Measurements from ENCODE around the gene CAMKMT.

CAMKMT gene

DNA sequence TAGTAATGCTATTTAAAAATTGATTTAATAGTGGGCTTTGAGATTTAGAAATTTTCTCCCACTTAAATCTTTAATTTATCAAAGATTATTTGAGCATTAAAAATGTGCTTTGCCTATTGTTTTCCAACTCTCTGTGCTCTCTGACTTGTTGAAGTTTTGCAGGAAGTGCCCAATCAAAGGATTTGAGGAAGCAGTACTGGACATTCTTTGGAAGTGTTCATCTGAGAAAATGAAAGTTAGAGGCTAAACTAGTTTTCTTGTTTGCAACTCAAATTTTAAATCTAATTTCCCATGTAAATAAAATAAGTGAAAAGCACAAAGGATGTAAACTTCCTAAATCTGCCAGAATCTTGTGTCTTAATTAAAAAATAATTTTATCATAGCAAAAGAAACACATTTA lies 89.1 kb downstream of the CAMKMT start:
- Histone ChIP-seq H3K27ac (no peak overlapping the region), H3K36me3 (replicated peaks) (no peaks in the 10 kb centered on the region), H3K27me3 (replicated peaks) (no peaks in the 10 kb centered on the region), H3K4me3 (ENCODE audit: low read depth, low read length) (no peak overlapping the region)
- DNase-seq, result no peak
- TF ChIP-seq CTCF (IDR thresholded peaks at IDR 0.05; ENCODE audit: low read depth, low read length, missing control alignments), result no peak
- in situ Hi-C loops (cut with HindIII; ENCODE audit: low pct_ligation_motif_present, low sequenced_read_pairs), result no loop called here

DNA sequence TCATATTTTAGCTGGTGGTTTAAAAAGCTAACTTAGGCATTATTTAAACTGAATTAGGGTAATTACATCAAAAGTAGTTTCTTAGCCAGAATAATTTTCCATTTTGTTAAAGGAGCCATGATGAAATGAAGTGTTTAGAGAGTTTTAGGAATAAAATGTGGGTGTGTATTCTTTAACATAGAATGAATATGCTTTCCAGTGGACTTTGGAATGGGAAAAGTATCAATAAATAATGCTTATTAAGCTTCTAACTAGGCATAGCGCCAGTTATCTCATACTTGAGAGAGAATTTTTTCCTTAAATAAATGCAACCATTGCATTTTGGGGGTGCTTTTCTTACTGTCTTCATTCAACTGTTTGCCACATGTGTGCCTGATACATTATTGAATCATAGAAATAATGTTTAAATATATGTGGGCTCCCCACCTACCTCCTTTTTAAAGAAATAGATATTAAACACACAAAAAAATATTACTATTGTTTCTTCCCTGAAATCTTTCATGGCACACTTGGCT lies 90.4 kb downstream of the CAMKMT start:
- in situ Hi-C loops (cut with HindIII; ENCODE audit: low pct_ligation_motif_present, low sequenced_read_pairs), result no loop called here

GRCh38 chr2:44453259-44453658 lies 91.5 kb downstream of the CAMKMT start:
- in situ Hi-C loops (cut with HindIII; ENCODE audit: low pct_ligation_motif_present, low sequenced_read_pairs), result no loop called here
- TF ChIP-seq CTCF (IDR thresholded peaks at IDR 0.05; ENCODE audit: low read depth, low read length, missing control alignments), result no peak
- Histone ChIP-seq H3K36me3 (replicated peaks) (no peaks in the 10 kb centered on the region), H3K27me3 (replicated peaks) (no peaks in the 10 kb centered on the region), H3K27ac (no peak overlapping the region), H3K4me3 (ENCODE audit: low read depth, low read length) (no peak overlapping the region)
- DNase-seq, result no peak

More for the DNA sequence above, 90.4 kb downstream of the CAMKMT start:
- Histone ChIP-seq H3K27ac (no peak overlapping the region), H3K27me3 (replicated peaks) (no peaks in the 10 kb centered on the region), H3K4me3 (ENCODE audit: low read depth, low read length) (no peak overlapping the region), H3K36me3 (replicated peaks) (no peaks in the 10 kb centered on the region)
- TF ChIP-seq CTCF (IDR thresholded peaks at IDR 0.05; ENCODE audit: low read depth, low read length, missing control alignments), result no peak
- DNase-seq, result no peak

- H3K27me3 ChIP-seq (replicated peaks), result no peaks in the 10 kb centered on the region
- in situ Hi-C loops (cut with HindIII; ENCODE audit: low pct_ligation_motif_present, low sequenced_read_pairs), result no loop called here
- no peak overlapping the region for H3K27ac ChIP-seq
- no peaks in the 10 kb centered on the region for H3K36me3 ChIP-seq (replicated peaks)
- H3K4me3 ChIP-seq (ENCODE audit: low read depth, low read length), result no peak overlapping the region
- TF ChIP-seq CTCF (IDR thresholded peaks at IDR 0.05; ENCODE audit: low read depth, low read length, missing control alignments), result no peak
- no peak for DNase-seq
Measured at GRCh38 chr2:44455877-44456276, 94.1 kb downstream of the CAMKMT start.

DNA sequence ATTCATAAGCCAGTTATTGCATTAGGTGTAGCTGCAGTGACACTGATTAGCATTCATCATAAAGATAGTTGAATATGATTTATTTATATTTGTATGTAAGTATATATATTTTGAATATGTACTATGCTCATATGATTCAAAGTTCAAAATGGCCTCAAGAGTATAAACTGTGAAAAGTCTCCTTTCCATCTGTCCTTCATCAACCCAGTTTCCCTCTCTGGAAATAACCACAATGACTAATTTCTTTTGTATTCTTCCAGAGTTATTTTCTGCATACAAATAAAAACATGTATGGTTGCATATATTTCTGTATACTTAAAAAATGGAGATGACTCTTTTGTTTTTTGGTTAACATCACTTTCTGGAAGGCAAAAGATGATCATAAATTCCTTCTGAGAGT lies 95.2 kb downstream of the CAMKMT start:
- TF ChIP-seq CTCF (IDR thresholded peaks at IDR 0.05; ENCODE audit: low read depth, low read length, missing control alignments), result no peak
- DNase-seq, result no peak
- Histone ChIP-seq H3K4me3 (ENCODE audit: low read depth, low read length) (no peak overlapping the region), H3K27ac (no peak overlapping the region), H3K36me3 (replicated peaks) (no peaks in the 10 kb centered on the region), H3K27me3 (replicated peaks) (no peaks in the 10 kb centered on the region)
- in situ Hi-C loops (cut with HindIII; ENCODE audit: low pct_ligation_motif_present, low sequenced_read_pairs), result no loop called here

DNA sequence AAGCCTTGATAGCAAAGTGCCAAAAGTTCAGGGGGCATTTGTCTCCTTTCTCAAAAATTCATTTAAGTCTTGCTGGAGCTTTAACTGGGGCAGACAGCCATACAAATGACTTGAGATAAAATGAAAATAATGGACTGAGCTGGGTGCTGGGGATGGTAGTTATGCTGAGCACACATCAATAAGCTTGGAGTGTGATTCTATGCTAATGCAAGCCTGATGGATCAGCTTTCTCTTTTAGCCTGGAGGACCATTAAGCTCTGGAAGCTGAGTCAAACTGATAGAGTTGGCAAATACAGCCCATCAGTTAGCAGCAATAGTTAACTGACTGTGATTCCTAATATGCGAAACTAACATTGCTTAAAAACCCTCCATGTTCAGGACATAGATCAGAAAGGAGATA lies 98.0 kb downstream of the CAMKMT start:
- no peak for DNase-seq
- Histone ChIP-seq H3K27me3 (replicated peaks) (no peaks in the 10 kb centered on the region), H3K27ac (no peak overlapping the region), H3K4me3 (ENCODE audit: low read depth, low read length) (no peak overlapping the region), H3K36me3 (replicated peaks) (no peaks in the 10 kb centered on the region)
- TF ChIP-seq CTCF (IDR thresholded peaks at IDR 0.05; ENCODE audit: low read depth, low read length, missing control alignments), result no peak
- in situ Hi-C loops (cut with HindIII; ENCODE audit: low pct_ligation_motif_present, low sequenced_read_pairs), result no loop called here

Measured in brain microvascular endothelial cell (primary cell).